Keratinocyte (primary cell): ENCODE data around the gene INCA1. TPM values are rescaled to one million over a fixed set of nuclear protein-coding genes. Genes with fewer than 3 reads are reported as not detected.

Experiments used
- DNase-seq: peaks from one replicate; pipeline ENCODE4 v3.0.0-alpha.2; 2011; ENCODE audit warnings: low read depth, missing footprints, low spot score
- FAIRE-seq: peaks from 2 replicates; lab custom pipeline; 2011; peaks lifted over from hg19 to GRCh38; lab: Jason Lieb, UNC
- H2AFZ ChIP-seq: 2 replicates; pipeline ENCODE4 v1.6.0; 2012; ENCODE audit warnings: low read length, control low read depth, inconsistent platforms; ENCODE audit not compliant: control insufficient read depth
- H3K27ac ChIP-seq: 2 replicates; pipeline ENCODE4 v1.5.1; 2011; ENCODE audit warnings: low read length; ENCODE audit not compliant: control insufficient read depth, insufficient read depth
- H3K27me3 ChIP-seq: 3 replicates; pipeline ENCODE4 v1.6.0; 2011; ENCODE audit warnings: low read length; ENCODE audit not compliant: control insufficient read depth, insufficient read depth; ENCODE audit errors: extremely low read depth
- H3K36me3 ChIP-seq, 2 experiments: 2 replicates in 1 of 2; 3 replicates in 1 of 2; pipeline ENCODE4 v1.5.1; 2011; ENCODE audit warnings: low read length in 2 of 2, mild to moderate bottlenecking in 1 of 2; ENCODE audit not compliant: control insufficient read depth in 2 of 2, insufficient read depth in 2 of 2; ENCODE audit errors: extremely low read depth in 1 of 2
- H3K4me1 ChIP-seq: 3 replicates; pipeline ENCODE4 v1.5.1; 2011; ENCODE audit warnings: low read length; ENCODE audit not compliant: control insufficient read depth, insufficient read depth; ENCODE audit errors: extremely low read depth
- H3K4me2 ChIP-seq: 3 replicates; pipeline ENCODE4 v1.6.0; 2011; ENCODE audit warnings: low read depth, low read length; ENCODE audit not compliant: control insufficient read depth, insufficient read depth; ENCODE audit errors: extremely low read depth
- H3K4me3 ChIP-seq, 3 experiments: fragments of 200-600 bp in 1 of 3; sonication (generic) in 1 of 3; 2 replicates in 2 of 3; 3 replicates in 1 of 3; pipeline ENCODE4 v1.5.1; 2011 to 2016; ENCODE audit warnings: low read length in 3 of 3, mild to moderate bottlenecking in 3 of 3, control low read depth in 2 of 3, inconsistent platforms in 1 of 3, low read depth in 1 of 3, mixed read lengths in 1 of 3, mixed run types in 1 of 3, moderate library complexity in 1 of 3; ENCODE audit not compliant: control insufficient read depth in 2 of 3, insufficient read depth in 2 of 3; ENCODE audit errors: extremely low read depth in 1 of 3
- H3K79me2 ChIP-seq: 2 replicates; pipeline ENCODE4 v1.6.0; 2012; ENCODE audit warnings: low read length; ENCODE audit not compliant: control insufficient read depth, insufficient read depth
- H3K9ac ChIP-seq: 3 replicates; pipeline ENCODE4 v1.6.0; 2011; ENCODE audit warnings: low read length; ENCODE audit not compliant: control insufficient read depth, insufficient read depth; ENCODE audit errors: extremely low read depth
- H3K9me1 ChIP-seq: 3 replicates; pipeline ENCODE4 v1.6.0; 2011; ENCODE audit warnings: low read length; ENCODE audit not compliant: control insufficient read depth, insufficient read depth; ENCODE audit errors: extremely low read depth
- H3K9me3 ChIP-seq: 2 replicates; pipeline ENCODE4 v1.5.1; 2012; ENCODE audit warnings: low read depth, low read length; ENCODE audit not compliant: control insufficient read depth
- H4K20me1 ChIP-seq: 3 replicates; pipeline ENCODE4 v1.6.0; 2011; ENCODE audit warnings: low read length; ENCODE audit not compliant: control insufficient read depth, insufficient read depth; ENCODE audit errors: extremely low read depth
- EZH2 ChIP-seq: IDR thresholded peaks from one replicate; pipeline ENCODE4 v1.6.1; 2012; ENCODE audit warnings: inconsistent platforms, mild to moderate bottlenecking, low read length, moderate library complexity
- dilution Hi-C: fragments of 300-500 bp; cut with MboI; formaldehyde crosslinking; loops from one replicate; pipeline ENCODE4 v1.7.0; 2020; ENCODE audit warnings: low sequenced_read_pairs; ENCODE audit not compliant: extremely low pct_ligation_motif_present
- polyA plus RNA-seq, 5 experiments: library from polyadenylated mRNA; depleted of rRNA in 3 of 5; stranded (reverse) in 3 of 5; stranded (forward) in 1 of 5; unstranded in 1 of 5; fragments of >200 nt; gene quantifications; 1 replicate in 1 of 5; 2 replicates in 3 of 5; 3 replicates in 1 of 5; pipeline versions ENCODE4 v1.2.1 to v1.2.3, GENCODE V29; 2011 to 2012; ENCODE audit warnings: missing spikeins in 2 of 5, low read depth in 1 of 5, low replicate concordance in 1 of 5
- TF ChIP-seq, protein P1 (sequence below), 3 experiments: IDR thresholded peaks in 1 of 3; conservative IDR thresholded peaks in 1 of 3; optimal IDR thresholded peaks in 1 of 3; 2 replicates in 2 of 3; 3 replicates in 1 of 3; pipeline versions ENCODE3 to v1.5.1; 2011; ENCODE audit warnings: low read length in 3 of 3, mild to moderate bottlenecking in 3 of 3, moderate library complexity in 2 of 3, control low read depth in 1 of 3, inconsistent platforms in 1 of 3; ENCODE audit not compliant: insufficient read depth in 2 of 3; ENCODE audit errors: extremely low read depth in 1 of 3

Gene INCA1
- polyA plus RNA-seq, 1 donor (not counting 4 experiments of a cell fraction or from before 2014, with no cell fraction given), result 0.21 TPM

- FAIRE-seq, result no peak
- TF ChIP-seq EZH2, result no peak
- TF ChIP-seq, protein P1, sequence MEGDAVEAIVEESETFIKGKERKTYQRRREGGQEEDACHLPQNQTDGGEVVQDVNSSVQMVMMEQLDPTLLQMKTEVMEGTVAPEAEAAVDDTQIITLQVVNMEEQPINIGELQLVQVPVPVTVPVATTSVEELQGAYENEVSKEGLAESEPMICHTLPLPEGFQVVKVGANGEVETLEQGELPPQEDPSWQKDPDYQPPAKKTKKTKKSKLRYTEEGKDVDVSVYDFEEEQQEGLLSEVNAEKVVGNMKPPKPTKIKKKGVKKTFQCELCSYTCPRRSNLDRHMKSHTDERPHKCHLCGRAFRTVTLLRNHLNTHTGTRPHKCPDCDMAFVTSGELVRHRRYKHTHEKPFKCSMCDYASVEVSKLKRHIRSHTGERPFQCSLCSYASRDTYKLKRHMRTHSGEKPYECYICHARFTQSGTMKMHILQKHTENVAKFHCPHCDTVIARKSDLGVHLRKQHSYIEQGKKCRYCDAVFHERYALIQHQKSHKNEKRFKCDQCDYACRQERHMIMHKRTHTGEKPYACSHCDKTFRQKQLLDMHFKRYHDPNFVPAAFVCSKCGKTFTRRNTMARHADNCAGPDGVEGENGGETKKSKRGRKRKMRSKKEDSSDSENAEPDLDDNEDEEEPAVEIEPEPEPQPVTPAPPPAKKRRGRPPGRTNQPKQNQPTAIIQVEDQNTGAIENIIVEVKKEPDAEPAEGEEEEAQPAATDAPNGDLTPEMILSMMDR (optimal IDR thresholded peaks at IDR 0.05 in 1 of 3, IDR thresholded peaks at IDR 0.05 in 1 of 3, conservative IDR thresholded peaks at IDR 0.05 in 1 of 3; ENCODE audit: extremely low read depth in 1 of 3, insufficient read depth in 2 of 3, low read length in 3 of 3), result no peak
- no peaks in the 10 kb centered on the region for H3K27me3 ChIP-seq
- no peaks in the 10 kb centered on the region for H3K79me2 ChIP-seq
- dilution Hi-C loops, result no loop called here
- H3K9ac ChIP-seq, result no peak overlapping the region
- peaks cover 3% of the 10 kb centered on the region for H3K4me1 ChIP-seq
- H4K20me1 ChIP-seq, result no peaks in the 10 kb centered on the region
- no peaks in the 10 kb centered on the region for H3K9me1 ChIP-seq
- no peak overlapping the region for H2AFZ ChIP-seq
- peak overlapping the region; percentile 89 for H3K4me2 ChIP-seq
- H3K4me3 ChIP-seq, result no peak overlapping the region
- no peak for DNase-seq
- no peak overlapping the region for H3K27ac ChIP-seq
- H3K36me3 ChIP-seq, result no peaks in the 10 kb centered on the region
- no peaks in the 10 kb centered on the region for H3K9me3 ChIP-seq
Observed at GRCh38 chr17:5034651-5035050, 37.3 kb upstream of the INCA1 start.

GRCh38 chr17:5034063-5034462 is 36.7 kb upstream of the INCA1 start:
- H3K4me2 ChIP-seq, result no peak overlapping the region
- H3K9me1 ChIP-seq, result no peaks in the 10 kb centered on the region
- H3K4me3 ChIP-seq, result no peak overlapping the region
- H3K79me2 ChIP-seq, result no peaks in the 10 kb centered on the region
- no peak for FAIRE-seq
- no peaks in the 10 kb centered on the region for H3K27me3 ChIP-seq
- dilution Hi-C loops, result no loop called here
- TF ChIP-seq EZH2, result no peak
- TF ChIP-seq, protein P1 (optimal IDR thresholded peaks at IDR 0.05 in 1 of 3, IDR thresholded peaks at IDR 0.05 in 1 of 3, conservative IDR thresholded peaks at IDR 0.05 in 1 of 3; ENCODE audit: extremely low read depth in 1 of 3, insufficient read depth in 2 of 3, low read length in 3 of 3), result no peak
- no peak overlapping the region for H2AFZ ChIP-seq
- no peak overlapping the region for H3K27ac ChIP-seq
- no peaks in the 10 kb centered on the region for H3K9me3 ChIP-seq
- no peaks in the 10 kb centered on the region for H4K20me1 ChIP-seq
- no peaks in the 10 kb centered on the region for H3K36me3 ChIP-seq
- no peak overlapping the region for H3K9ac ChIP-seq
- DNase-seq, result no peak
- H3K4me1 ChIP-seq, result peaks cover 3% of the 10 kb centered on the region
